HG02852 (cell line): ENCODE measurements around the gene GADD45A.
A peak's percentile ranks its signal among the peaks of the same experiment; 100 is the strongest.

Experiments
- ATAC-seq: cut with Tn5 transposase; IDR thresholded peaks from one replicate; pipeline ENCODE4 v1.9.1; 2021; ENCODE audit warnings: mild to moderate bottlenecking, moderate library complexity; ENCODE audit not compliant: unreplicated experiment

Gene GADD45A

DNA sequence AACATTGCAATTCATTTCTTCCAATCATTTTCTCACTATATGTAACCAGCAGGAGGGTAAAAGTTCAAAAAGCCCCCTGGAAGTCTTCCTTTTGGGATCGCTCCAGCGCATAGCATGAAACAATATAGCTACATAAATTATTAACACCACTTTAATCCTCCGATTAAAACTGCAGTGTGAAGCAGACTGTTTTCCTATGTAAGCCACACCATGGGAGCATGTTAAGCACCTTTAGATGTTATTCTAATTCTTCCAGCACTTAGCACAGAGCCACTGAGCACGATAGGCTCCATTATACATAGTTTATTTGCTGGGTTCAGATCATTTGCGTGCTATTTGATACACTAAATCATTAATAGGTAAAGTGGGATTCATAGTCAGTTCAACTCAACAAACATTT is 18.4 kb upstream of the GADD45A start:
- no peak for ATAC-seq

DNA sequence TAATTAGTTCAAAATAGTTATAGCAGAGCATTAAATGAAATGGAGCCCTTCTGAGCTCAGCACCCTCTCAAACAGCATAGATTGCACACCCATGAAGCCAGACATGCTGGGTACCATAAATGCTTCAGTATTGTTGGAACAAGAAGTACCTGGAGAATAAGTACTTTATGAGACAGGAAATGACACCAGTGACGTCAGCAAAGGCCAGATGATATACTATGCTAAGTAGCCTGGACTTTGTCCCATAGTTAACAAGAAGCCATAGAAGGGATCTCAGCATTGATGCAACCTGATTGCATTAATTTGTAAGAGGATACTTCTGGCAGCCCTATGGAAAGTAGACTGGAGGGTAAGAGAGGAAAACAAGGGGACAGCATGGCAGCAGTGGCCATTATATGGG is 16.3 kb upstream of the GADD45A start:
- no peak for ATAC-seq

DNA sequence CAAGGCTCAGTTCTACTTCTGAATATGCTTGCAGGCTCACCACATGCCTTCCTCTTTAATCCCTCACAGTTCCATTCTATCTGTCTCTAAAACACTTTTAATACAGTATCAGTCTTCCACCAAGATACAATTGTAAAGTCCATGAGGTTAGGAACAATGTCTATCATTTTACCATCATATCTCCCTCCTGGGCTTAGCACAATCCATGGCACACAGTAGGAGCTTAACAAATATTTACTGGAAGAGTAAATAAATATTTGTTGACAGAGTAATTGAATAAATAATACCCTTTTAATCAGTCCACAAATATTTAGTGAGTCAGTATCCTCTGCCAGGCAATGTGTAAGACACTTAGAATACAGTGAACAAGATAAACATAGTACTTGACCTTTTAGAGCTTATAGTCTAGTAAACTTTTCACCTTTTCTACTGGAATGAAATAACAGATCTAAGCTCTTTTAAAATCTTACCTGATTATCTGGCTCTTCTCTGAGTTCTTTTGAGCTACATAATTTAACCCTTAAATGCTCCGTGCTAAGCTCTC is 12.7 kb upstream of the GADD45A start:
- no peak for ATAC-seq

DNA sequence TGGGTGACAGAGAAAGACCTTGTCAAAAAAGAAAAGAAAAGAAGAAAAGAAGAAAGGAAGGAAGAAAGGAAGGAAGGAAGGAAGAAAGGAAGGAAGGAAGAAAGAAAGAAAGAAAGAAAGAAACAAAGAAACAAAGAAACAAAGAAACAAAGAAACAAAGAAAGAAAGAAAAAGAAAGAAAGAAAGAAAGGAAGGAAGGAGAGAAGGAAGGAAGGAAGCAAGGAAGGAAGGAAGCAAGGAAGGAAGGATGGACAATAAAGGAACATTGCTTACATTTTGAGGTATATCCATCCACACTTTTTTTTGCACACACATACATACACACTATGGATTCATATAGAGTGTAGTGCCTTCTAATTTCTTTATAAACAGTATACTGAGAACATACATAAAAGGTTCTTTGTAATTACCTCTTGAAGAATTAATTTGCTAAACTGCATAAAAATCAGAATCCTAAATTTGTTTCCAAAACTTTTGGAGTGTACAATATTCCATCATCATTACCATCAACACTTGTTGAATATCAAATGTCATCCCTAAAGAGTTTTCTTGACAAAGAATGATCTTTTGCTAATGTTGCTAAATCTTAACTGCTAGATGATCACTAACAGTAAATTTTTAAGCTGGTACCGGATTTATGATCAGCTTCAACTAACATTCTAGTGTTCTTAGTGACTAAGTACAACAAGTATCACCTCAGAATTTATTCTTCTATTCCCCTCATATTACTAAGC is 11.4 kb upstream of the GADD45A start:
- no peak for ATAC-seq

DNA sequence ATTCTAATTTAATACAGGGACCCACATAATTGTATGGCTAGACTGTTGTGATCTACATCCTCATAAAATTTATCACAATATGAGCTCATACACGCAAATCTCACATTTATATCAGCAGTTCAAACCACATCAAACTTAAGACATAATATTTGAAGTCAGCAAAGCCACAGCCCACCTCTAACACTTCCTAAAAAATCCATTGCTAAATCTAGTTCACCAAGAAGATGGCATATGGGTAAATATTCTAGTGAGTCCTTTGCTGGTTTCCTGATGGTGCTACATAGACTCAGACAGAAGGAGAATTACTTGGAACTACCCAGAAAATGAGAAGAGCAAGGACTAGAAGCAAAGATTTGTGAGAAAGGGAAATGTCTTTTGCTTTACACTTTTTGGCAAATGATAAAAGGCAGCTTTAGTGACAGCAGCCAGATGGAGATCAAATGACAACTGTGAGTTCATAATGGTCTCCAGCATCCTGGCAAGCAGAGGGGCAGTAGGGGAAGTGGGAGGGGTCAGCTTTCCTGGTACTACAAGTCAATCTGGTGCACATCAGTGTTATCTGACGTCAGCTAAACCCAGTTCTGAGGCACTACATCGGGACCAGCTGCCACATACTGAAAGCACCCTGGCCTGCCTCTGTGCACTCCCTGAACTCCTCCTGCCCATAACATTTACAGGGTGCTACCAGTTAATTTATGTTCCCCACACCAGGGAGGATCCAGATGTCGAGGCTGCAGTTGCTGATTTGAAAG is 10.6 kb upstream of the GADD45A start:
- ATAC-seq = no peak

DNA sequence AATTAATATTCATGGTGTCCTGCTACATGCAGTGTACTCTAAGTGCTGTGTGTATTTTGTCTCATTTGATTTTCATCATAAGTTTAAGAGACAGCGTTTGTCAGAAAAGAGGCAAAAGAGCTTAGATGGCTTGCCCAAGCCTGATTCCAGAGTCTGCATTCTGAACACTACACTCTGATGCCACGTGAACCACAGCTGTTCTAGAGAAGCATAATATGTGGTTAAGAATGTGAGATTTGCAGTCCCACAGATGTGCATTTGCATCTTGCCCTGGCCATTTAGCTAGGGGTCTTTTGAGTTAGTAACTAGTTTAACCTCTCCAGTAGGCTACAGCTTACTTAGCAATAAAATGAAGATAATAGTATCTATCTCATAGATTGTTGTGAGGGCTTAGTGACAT is 9.2 kb upstream of the GADD45A start:
- ATAC-seq = peak; percentile 72

DNA sequence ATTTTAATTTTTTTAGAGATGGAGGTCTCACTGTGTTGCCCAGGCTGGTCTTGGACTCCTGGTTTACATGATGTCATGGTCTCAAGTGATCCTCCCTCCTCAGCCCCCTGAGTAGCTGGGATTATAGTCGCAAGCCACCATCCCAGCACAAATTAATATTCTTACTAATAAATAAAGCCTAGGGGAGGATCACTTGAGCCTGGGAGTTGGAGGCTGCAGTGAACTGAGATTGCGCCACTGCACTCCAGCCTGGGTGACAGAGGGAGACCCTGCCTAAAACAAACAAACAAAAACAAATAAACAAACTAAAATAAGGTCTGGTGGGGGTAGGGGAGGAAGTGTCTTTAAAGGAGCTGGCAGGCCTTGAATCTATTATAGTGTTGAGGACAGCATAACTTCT is 8.7 kb upstream of the GADD45A start:
- ATAC-seq = no peak

DNA sequence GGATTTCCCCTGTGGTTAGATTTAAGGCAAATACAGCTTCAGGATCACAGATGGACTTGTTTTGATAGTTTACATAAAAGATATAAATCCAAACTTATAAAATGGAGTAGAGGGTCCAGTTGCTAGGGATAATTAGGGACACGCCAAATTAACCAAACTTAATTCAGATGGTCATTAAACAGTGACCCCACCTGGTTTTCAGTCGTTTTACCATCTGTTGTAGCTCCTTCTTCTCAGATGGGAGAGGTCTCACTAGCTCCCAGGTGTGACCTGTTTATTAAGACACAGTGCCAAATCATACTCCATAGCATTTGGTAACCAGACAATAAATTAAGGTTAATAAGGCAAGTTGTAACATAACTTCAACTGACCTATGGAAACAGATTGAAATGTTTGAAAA is 8.1 kb upstream of the GADD45A start:
- ATAC-seq = no peak

DNA sequence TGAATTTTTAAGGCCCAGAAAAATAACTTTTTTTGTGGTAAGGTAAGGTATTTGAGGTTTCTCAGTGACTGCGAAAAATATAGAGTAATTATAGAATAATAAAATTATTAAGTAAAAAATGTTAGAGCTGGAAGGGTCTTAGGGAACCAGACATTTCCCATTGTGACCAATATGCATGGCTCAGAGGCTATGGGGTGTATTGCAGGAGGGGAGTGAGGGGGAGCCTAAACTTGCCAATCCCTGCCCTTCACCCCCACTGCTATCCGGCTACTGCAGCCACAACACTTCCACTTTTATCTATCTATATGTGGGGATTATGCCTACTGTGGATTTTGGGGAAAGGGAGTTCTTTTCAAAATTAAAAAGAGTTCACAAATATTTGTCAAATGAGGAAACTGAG is 7.6 kb upstream of the GADD45A start:
- ATAC-seq = no peak

DNA sequence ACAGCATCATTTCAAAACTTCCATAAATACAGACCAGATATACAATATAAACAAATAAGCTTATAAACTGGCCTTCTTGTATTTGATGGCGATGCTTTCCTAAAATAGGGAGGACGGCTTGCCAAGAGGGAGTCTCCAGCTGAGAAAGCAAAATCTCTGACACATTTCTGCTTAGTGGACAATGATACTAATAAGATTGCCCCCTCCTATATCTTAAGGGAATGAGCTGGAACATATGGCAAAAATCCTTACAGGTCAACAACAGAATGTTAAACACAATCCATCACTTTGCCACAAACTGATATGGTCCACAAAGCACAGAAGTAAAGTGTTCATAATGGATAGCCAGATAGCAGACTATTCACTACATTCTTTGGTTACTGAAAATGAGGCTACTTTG is 7.1 kb upstream of the GADD45A start:
- ATAC-seq = no peak

DNA sequence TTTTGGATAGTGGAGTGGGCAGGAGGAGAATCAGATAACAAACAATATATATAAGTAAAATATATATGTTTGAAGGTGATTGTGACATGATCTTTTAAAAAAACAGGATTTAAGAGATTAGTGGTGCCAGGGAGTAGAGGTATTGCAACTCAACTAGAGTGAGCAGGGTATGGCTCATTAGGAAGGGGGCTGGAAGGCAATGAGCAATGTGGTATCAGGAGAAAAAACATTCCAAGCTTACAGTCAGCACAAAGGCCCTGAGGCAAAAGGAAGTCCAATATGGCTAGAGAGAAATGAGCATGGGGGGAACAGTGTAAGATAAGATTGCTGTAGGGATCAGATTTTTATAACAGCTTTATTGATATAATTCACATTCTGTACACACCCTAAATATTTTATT is 5.3 kb upstream of the GADD45A start:
- ATAC-seq = no peak

DNA sequence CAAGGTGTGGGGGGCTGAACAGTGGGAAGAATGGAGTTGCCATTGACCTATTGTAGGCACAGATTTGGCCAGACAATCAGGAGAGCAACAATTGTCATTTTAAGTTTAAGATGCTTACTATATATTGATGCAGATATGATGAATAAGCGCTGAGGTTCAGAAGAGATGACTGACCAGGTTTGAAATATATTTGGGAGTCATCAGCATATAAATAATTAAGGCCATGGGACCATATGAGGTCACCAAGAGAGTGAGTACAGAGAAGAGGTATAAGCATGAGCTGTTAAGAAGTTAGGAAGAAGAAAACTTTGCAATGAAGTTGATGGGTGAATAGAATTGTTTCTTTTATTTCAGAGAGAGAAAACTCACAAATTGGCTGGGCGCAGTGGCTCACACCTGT is 4.5 kb upstream of the GADD45A start:
- ATAC-seq = no peak

DNA sequence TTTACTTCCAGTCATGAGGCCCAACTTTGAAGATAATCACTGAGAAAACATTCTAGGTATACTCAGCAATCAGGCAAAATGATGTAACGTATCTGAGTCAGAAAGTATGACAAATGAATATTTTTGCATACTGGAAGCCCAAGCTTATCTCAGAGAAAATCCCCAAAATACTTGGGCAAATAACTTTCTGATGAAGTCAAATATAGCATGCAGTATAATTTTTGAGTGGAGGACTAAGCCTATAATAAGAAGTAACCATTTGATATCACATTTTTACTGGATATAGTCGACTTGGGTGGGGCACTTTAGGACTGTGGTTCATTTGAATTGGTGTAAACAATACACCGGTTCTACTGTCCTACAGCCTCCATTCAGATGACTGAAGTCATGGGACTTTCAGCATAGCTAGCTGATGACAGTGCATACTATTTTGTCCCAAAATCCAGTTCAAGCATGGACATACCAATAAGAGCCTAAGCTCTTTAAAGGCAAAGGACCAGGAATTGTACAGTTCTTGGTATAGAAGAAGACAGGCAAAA is 2.3 kb upstream of the GADD45A start:
- no peak for ATAC-seq

DNA sequence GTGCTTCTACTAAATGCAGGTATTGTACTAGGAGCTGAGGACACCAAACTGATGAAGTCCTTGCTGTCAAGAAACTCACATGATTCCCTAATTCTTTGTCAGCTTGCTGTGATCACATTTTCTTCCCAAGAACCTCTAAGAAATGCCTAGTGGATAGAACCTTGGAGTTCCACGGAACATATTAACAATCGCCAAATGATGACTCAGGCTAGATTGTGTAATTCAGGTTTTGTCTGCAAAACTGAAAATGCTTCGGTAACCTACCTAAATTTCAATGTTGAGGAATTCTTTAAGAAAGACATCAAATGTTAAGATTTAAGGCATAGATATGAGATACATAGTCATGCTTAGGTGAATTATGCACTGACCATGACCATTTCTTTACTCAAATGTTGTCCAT is 1.7 kb upstream of the GADD45A start:
- no peak for ATAC-seq

DNA sequence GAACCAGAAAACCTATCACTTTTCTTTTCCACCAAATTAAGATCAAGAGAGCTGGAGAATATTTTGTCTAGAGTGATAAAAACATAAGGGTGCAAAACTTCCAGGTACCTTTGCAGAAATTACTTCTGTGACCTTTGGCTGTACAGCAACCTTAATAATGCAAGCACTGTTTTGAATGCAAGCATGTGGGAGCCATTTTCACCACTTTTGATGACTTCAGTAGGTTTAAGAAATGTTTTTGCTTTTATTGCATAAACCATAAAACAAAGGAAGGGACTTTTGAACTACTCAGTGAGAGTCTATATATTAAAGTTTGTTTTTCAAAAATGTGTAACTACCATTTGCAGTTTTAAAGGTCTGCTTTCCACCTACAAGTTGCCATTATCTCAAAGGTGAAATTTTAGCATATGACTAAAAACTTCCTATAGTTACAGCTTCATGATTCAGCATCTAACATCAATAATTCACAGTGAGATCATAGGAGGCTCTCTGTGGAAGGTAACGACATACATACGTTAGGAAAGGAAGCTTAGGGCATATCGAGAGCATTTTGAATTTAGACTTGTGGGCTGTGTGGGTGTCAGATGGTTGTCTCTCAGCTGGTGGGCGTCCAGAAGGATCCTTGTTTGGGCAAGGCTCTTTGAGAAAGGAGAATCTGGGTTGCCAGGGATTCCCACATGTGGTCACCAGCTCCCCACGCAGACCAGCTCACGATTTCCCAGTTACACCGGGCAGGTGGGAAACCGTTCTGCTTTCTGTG is 1.1 kb upstream of the GADD45A start:
- ATAC-seq = no peak

DNA sequence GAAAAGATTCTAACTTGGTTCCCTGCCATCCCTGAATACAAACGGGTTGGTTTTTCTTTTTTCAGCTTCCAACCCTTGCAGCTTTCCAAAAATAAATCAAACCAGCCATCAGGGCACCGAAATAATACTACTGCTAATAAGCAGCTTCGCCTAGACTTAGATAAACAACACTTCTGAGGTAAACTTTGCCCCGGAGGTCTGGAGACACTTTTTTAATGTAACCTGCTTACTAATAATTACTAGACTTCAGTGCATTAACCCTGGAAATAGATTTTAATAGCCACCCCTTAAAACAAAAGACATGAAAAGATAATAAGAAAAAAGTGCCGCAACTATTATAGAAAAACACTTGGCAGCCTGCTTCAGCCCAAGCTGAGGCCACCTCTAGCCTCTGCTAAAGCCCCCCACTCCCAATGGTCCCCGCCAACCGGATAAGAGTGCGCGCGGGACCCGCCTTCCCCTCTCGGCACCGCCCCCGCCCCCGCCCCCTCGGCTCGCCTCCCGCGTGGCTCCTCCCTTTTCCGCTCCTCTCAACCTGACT is 405 bp upstream of the GADD45A start:
- no peak for ATAC-seq

DNA sequence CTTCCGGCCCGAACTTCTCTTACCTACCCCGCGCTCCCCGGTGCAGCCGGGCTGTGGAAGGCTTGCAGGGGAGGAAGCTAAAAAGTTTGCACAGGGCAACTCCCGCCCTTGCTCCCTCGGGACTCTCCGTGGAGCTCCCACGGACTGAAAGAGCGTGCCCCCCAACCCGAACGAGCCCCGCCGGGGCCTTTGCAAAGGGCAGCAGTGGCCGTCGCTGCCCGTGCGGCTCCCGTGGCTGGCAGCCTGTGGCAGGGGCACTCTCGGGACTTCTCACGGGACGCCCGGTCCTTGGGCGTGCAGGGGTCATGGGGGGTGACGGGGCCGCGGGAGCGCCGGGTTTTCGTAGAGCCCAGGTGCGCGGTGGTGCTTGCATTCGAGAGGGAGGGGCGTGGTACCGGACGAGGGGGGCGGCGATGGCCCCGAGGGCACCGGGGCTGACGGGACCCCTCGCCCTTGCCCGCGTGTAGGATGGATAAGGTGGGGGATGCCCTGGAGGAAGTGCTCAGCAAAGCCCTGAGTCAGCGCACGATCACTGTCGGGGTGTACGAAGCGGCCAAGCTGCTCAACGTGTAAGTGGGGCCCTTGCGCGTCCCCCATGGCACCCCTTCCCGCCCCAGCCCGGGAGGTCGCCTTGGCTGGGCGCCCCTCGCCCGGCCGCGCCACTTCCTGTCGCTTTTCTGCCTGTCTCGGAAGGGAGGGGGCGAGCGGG is 711 bp downstream of the GADD45A start:
- ATAC-seq = peak; percentile 14

DNA sequence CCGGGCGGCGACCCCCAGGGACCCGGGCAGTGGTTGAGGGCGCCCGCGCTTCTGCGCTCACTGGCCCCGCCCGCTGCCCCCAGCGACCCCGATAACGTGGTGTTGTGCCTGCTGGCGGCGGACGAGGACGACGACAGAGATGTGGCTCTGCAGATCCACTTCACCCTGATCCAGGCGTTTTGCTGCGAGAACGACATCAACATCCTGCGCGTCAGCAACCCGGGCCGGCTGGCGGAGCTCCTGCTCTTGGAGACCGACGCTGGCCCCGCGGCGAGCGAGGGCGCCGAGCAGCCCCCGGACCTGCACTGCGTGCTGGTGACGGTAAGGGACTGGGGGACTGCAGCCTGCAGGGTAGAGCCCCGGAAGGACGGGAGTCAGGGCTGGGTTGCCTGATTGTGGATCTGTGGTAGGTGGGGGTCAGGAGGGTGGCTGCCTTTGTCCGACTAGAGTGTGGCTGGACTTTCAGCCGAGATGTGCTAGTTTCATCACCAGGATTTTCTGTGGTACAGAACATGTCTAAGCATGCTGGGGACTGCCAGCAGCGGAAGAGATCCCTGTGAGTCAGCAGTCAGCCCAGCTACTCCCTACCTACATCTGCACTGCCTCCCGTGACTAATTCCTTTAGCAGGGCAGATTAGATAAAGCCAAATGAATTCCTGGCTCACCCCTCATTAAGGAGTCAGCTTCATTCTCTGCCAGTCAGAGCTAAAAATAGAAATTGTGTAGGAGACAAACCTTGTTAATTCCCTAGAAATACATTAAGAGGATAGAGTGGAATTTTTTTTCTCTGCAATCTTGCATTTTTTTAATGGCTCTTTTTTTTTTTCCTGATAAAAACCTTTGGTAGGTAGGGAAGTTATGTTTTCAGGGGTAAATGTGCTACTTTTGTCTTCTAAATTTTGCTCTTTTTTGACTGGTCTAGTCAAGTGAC is 1.5 kb downstream of the GADD45A start:
- ATAC-seq = peak; percentile 22

DNA sequence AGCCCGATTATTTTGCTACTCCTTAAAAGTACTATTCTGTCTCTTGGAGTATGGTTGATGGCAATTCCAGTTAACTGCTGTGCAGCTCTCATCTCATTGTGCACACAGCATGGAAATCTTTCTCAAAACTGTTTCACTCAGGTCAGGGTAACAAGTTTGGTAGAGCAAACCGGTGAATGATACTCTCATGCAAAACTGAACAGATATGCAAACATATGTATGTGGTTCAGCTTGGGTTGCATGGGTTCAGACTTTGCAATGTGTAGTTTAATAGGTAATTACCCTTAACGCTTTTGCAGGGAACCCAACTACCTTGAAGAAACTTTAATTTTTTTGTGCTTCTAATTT is 2.2 kb downstream of the GADD45A start:
- ATAC-seq = no peak
